ENCODE results near the gene ATMIN.

ATMIN gene

DNA sequence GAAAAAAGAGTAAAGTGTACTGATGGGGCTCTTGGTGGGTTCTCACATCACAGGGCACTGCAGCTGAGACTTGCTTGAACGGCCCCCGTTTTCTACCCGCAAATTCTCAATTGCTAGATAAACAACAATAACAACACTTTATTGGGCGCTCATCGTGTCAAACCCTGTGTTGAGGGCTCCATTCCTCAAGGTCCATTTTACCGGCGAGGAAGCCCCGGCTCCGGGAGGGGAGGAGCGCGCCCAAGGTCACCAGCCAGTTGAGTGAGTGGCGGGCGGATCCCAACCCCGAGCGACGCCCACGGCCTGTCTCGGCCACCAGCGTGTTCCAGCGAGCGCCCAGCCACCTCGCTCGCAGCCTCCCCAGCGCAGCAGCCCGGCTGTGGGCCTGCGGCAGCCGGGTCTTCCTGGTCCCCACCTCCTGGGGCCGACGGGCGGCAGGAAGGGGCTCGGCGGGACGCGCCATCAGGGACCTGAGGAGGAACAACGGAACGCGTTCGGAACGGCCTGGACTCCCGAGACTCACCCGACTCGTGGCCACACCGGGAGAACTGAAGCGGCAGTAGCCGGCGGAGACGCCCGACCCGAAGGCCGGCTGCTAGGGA lies 29.3 kb upstream of the ATMIN start:
- DNase-seq = no peak

DNA sequence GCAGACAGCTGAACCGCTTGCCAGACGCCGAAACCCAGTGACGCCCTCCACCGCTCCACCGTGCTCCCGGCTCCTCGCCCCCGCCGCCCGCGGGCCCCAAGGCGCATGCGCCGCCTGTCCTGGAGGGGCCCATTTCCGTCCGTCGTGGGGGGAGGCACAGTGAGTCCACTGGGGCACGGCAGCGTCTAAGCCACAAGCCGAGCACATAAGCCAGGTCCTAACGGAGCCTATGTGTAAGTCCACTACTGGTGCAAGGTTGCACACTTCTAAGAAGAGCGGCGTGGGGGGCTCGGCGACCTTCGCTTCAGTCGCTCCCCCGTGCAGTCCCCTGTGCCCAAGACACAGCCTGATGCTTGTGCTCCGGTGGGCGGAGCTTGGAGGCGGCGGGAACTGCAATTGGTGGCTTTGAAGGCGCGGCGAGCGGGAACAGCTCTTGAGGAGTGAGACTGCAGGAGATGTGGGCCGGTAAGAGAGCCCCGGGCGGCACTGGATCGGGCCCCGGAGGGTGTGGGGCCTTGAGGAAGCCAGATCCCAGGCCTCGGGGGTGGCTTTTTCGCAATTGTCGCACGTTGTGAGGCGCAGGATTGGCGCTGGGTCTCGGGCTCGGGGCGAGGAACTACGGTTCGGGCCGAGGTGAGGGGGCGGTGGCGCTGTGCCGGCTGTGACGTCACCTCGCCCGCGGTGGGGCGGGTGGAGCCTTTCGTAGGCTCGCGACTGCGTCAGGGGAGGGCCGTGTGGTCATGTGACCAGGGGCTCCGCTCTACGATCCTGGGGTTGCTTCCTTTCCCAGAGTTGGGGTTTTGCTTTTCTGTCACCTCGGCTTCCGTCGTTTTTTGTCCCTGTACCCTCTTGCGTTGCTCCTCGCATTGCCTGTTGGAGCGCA lies 28.6 kb upstream of the ATMIN start, which contains the start of the genes CENPN and CMC2:
Gene CENPN, plus strand, starts transcription at position 402 of the 883 bp plus-strand sequence. CDS start 4,726 bp downstream, outside the sequence.
Gene CMC2, minus strand, starts transcription at position 73 of the 883 bp plus-strand sequence. CDS start 9,491 bp downstream, outside the sequence.
- DNase-seq = peak; percentile 99

DNA sequence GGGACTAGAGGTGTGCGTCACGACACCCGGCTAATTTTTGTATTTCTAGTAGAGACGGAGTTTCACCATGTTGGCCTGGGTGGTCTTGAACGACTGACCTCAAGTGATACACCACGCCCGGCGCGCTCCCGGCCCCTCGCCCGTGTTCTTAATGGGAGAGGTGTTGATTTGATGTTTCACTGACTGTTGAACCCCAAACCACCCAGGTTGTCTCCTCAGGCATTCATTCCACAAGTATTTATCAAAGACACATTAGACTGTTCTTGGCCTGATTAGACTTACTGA lies 27.2 kb upstream of the ATMIN start:
- DNase-seq = no peak

DNA sequence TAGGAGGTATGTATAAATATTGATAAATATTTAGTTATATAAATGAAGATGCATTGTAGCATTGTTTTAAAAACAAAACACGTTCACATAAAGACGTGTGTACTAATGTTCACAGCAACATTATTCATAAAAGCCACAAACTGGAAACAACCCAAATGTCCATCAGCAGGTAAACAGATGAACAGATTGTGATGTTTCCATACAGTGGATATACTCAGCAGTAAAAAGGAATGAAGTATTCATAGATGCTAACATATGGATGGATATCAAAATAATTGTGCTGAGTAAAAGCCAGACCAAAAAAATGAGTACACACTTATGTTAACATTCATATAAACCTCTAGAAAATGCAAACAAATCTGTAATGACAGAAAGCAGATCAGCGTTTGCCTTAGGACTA lies 22.7 kb upstream of the ATMIN start:
- DNase-seq = no peak

DNA sequence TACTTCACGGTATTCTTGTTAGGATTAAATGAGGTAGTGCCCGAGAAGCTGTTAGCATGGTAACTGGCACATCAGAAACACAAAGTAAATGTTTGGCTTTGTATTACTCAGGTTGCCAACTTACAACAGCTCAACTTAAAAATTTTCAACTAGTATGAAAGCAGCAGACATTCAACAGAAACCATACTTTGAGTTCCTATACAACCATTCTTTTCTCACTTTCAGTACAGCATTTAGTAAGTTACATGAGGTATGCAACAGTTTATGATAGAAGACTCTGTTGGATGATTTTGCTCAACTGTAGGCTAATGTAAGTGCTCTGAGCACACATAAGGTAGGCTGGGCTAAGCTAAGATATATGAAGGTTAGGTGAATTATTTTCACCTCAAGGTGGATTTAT lies 21.0 kb upstream of the ATMIN start:
- no peak for DNase-seq

- DNase-seq = no peak
Measured at GRCh38 chr16:81018496-81018895, 17.1 kb upstream of the ATMIN start.

DNA sequence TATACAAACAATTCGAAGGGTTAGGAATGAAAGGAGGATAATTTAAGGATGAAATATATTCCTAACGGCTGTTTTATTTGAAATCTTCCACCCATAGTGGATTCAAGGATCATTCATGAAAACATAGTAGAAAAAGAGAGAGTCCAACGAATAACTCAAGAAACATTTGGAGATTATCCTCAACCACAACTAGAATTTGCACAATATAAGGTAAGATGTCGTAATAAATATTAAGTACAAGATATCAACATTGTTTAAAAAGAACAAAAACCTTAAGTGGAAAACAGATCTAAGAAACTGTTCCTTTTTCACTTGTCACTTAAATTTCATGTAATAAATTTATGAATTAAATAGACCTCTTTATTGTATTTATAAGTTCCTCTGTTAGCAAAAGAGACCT lies 9.2 kb upstream of the ATMIN start:
- no peak for DNase-seq

DNA sequence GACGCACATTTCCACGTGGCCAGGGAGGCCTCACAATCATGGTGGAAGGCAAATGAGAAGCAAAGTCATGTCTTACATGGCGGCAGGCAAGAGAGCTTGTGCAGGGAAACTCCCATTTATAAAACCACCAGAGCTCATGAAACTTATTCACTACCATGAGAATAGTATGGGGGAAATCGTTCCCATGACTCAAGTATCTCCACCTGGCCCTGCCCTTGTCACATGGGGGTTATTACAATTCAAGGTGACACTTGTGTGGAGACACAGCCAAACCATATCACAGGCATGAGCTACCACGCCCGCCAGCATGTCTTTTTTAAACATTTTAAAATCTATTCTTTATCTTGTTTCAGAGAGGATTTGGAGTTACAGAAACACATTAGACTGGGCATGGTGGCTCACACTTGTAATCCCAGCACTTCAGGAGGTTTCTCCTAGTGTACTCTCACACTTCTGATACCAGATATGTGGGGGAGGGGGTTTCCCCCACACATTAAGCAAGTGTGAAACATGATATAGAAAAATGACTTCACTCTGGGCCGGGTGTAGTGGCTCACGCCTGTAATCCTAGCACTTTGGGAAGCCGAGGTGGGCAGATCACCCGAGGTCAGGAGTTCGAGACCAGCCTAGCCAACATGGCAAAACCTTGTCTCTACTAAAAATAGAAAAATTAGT lies 5.6 kb upstream of the ATMIN start:
- DNase-seq = no peak

- peak; percentile 44 for DNase-seq
Measured at GRCh38 chr16:81035975-81036750, 521 bp downstream of the ATMIN start.

GRCh38 chr16:81036751-81037350 lies 1.2 kb downstream of the ATMIN start:
- no peak for DNase-seq

DNA sequence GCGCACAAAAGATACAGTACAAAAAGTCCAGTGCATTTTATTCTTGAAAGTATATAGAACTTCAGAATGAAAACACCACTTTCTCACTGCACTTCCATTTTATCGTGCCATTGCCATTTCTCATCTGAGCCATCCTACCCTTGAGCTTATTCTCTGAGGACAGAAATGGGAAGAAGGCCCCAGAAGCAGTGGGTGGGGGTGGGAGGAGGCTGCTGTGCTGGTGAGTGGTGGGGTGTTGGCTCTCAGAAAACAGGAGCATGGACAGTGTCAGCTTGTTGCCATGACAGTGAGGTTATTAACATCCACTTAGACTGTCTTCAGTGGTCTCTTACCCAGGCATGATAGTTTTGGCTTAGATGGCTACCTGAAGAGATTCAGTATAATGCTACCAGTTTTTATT lies 4.5 kb downstream of the ATMIN start:
- no peak for DNase-seq

GRCh38 chr16:81040842-81041241 lies 5.2 kb downstream of the ATMIN start:
- no peak for DNase-seq

GRCh38 chr16:81041696-81042095 lies 6.1 kb downstream of the ATMIN start:
- DNase-seq = no peak

DNA sequence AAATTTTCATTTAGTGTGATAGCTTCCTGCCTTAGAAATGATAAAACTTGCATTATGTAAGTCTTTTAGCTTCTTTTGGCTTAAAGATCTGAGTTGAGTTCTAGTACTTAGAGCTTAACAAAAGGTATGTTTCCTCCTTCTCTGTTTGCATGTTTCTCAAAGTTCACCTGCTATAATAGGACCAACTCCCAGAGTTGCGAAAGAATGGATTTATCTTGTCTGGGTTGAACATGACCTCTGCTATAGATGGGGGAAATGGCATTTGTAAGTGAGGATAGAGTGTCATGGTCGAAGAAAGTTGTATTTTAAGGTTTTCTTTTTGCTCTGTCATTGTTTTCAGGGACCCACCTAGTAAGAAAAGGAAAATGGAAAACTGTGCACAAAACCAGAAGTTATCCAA lies 7.2 kb downstream of the ATMIN start:
- no peak for DNase-seq

DNA sequence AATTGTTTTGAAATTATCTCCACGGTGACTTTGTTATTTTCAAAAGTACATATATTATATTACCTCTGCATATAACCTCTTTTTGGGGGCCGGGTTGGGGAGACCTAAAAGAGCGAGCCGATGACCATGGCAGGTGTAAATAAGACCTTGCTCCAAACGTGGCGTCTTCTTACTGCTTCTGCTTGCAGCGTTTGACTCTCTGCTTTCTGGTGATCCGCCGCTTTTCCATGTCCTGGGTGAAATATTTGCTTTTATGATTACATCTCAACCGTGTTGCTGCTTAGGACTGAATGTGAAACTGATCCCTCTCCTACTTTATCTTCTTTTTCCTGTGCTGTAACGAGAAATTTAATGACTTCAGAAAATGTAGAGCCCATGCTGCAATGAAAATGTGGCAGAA lies 18.1 kb downstream of the ATMIN start:
- DNase-seq = no peak

- no peak for DNase-seq
Measured at GRCh38 chr16:81060576-81061306, 25.1 kb downstream of the ATMIN start.

- DNase-seq = no peak
Measured at GRCh38 chr16:81061307-81061640, 25.6 kb downstream of the ATMIN start.

GRCh38 chr16:81061871-81062608 lies 26.4 kb downstream of the ATMIN start:
- DNase-seq = no peak

GRCh38 chr16:81066681-81067080 lies 31.0 kb downstream of the ATMIN start:
- no peak for DNase-seq

- no peak for DNase-seq
Measured at GRCh38 chr16:81067166-81067565, 31.5 kb downstream of the ATMIN start.

GRCh38 chr16:81069063-81069462 lies 33.4 kb downstream of the ATMIN start:
- no peak for DNase-seq

All from left hindlimb (tissue), 1 donor.